Posterior cingulate gyrus (tissue), 11 donors: ENCODE measurements around the gene PLD5.
"Not testable (repeated sequence)": the region's sequence is repeated elsewhere in the genome, so short reads cannot be mapped to it uniquely, and the experiment has no call there.

ENCODE experiments used
- DNase-seq, 10 donors: peaks; one replicate each; pipeline versions ENCODE4 v3.0.0 to v3.0.0-alpha.2; 2020 to 2021; ENCODE audit warnings: mixed read lengths in 3 of 10
- intact Hi-C: fragments of 100-400 bp; cut with DNase I; formaldehyde crosslinking; loops from one replicate; pipeline ENCODE4 v1.15.1; 2023

PLD5 gene

DNA sequence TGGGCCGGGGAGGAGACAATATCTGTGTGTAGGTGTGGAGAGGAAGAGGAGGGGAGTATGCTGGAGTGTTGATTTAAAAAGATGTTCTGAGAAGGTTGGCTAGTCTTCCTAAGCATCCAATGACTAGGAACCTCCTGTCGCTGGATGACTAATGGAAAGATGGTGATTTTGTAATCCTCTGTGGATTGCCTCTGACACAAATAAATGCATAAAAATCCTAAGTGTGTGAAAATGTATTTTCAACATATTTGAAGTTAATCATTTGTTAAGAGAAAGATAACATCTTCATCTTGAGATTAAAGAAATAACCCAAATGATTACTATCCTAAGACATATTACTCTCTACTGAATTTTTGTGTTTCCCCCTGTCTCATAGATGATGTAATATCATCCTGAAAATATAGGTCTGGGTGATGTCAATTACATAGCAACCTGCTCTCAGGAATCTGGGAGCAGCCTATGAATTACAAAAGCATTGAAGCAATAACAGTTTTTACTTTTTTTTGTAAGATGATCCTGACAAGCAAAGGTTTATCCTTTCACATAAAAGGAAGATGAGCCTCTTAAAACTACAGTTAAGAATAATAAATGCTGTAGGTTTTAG is 305.1 kb downstream of the PLD5 start:
- no peak for DNase-seq
- intact Hi-C loops: no loop called here

DNA sequence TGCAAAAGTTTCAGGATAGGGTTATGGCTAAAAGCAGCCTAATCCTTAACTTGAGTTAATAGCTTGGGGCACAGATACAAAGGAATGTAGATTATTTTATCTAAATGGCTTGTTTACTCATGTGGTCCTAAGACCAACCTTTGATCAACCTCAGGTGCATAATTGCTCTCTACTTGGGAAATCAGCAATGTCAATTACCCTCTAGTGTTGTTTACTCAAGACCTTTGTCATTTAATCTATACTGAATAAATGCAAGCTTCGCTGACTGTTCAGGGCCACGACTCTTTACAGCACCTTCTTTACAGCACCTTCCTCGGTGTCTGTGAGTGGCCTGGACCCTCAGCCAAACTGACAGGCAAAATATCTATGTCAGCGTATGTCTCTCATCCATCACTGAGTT is 308.1 kb downstream of the PLD5 start:
- DNase-seq: no peak
- intact Hi-C loops: no loop called here

DNA sequence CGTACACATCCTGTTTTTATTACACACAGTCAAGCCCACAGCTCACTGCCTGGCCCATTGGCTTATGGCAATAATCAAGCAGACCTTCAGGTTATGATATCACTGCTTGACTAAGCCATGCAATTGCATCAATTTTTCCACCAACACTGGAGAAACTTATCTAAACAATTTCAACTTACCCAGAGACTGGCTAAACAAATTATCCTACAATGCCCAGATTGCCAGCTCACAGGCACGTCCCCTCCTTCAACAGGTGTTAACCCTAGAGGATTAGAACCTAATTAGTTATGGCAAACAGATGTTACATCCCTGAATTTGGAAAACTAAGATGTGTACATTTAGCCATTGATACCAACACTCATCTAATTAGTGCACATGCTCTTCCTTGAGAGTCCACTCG is 310.0 kb downstream of the PLD5 start:
- DNase-seq, intact Hi-C loops: not testable (repeated sequence)

DNA sequence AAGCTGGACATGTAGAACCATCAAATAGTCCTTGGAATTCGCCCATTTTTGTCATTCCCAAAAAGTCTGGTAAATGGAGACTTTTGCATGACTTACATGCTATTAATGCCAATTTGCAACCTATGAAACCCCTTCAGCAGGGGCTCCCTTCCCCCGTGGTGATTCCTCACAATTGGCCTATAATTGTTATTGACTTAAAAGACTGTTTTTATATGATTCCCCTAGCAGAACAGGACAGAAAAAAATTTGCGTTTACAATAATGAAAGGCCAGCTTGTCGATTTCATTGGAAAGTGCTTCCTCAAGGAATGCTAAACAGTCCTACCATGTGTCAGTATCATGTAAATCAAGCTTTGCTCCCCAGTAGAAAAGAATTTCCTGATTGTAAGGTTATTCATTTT is 311.5 kb downstream of the PLD5 start:
- DNase-seq: not testable (repeated sequence)

DNA sequence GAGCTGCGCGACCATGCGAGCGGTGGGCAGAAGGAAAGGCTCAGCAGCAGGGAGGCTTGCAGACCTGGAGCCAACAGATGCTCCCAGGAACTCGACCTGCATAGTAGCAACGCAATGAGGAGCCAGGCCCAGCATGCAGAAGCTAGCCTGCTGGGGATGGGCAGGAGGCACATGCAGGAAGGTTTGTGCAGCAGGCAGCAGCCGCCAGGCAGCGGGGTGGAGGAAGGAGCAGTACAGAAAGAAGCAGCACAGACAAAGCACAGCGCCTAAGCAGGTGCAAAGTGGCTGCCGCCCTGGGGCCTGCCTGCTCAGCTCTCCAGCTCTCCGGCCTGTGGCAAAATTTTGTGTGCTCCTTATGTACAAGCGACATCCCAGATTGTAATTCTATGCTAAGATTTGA is 312.1 kb downstream of the PLD5 start:
- no peak for DNase-seq
- intact Hi-C loops: no loop called here

More for the DNA sequence above, 311.5 kb downstream of the PLD5 start:
- intact Hi-C loops: not testable (repeated sequence)

DNA sequence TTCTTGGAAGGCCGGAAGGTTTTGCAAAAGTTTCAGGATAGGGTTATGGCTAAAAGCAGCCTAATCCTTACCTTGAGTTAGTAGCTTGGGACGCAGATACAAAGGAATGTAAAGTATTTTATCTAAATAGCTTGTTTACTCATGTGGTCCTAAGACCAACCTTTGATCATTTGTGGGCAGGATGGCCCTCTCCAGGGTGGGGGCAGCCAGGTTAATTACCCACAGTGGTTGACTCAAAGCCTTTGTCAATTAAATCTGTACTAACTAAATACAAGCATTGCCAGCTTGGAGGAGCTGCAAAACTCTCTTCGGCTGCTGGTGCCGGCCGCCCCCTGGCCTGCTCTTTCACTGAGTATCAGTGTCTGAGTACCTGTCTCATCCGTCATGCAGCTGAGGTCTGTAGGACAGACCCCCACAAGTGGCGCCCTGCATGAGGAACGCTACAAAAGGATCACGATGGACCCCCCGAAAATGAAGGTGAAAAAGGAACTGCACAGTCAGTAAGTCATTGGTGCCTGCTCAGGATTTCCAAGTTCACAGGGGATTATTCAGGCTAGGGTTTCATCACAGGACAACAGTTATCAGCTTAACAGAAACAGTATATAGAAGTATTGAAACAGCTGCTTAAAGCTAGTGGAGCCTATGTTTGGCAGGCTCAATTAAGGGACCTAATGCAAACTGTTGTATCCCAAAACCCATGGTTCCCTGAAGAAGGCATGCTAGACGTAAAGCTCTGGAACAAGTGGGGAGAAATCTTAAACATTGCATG is 313.1 kb downstream of the PLD5 start:
- DNase-seq: no peak
- intact Hi-C loops: no loop called here

DNA sequence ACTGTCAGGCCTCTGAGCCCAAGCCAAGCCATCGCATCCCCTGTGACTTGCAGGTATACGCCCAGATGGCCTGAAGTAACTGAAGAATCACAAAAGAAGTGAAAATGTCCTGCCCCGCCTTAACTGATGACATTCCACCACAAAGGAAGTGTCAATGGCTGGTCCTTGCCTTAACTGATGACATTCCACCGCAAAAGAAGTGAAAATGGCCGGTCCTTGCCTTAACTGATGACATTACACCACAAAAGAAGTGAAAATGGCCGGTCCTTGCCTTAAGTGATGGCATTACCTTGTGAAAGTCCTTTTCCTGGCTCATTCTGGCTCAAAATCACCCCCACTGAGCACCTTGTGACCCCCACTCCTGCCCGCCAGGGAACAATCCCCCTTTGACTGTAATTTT is 314.2 kb downstream of the PLD5 start:
- DNase-seq, intact Hi-C loops: not testable (repeated sequence)

DNA sequence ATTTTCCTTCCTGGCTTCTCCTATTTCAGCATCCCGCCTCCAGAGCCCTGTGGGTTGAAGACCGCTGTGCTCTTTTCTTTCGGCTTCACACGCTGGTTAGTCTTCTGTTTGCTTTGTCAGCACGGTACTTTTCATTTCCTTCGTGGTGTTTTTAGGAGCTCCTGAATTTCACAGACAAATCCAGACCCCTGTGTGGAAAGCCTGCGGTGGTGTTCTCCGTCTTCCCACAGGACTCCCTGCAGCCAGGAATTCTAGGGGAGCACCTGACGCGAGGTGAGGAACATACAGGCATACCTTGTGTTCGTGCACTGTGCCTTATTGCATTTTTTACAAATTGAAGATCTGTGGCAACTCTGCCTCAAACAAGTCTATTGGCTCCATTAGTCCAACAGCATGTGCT is 315.4 kb downstream of the PLD5 start:
- DNase-seq: no peak
- intact Hi-C loops: no loop called here

DNA sequence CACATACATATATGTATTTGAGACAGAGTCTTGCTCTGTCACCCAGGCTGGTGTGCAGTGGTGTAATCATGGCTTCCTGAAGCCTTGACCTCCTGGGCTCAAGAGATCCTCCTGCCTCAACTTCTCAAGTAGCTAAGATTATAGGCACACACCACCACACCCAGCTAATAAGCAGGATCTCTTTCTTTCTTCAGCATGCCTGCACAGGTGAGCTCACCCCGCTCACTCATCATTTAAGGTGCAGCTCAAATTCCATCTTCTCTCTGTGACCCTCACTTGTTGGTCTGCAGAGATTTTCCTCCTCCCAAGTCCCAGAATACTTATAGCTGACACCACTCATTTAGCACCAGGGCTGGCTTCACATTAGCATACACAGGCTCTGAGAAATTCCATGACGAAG is 316.5 kb downstream of the PLD5 start:
- no peak for DNase-seq
- intact Hi-C loops: no loop called here

DNA sequence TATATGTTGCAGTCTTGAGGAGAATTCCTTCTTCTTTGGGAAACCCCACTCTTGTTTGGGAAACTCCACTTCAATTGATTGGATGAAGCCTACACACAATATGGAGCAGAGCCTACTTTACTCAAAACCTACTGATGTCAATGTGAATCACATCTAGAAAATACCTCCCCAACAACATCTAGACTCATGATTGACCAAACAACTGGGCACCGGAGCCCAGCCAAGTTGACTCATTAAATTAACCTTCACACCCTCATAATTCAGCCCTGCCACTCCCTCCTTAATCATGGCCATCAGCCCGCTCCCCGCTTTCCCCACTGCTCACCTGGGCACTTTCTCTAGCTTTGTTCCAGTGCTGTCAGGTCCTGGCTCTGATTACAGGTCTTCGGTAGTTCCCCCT is 317.5 kb downstream of the PLD5 start:
- DNase-seq: no peak
- intact Hi-C loops: no loop called here

DNA sequence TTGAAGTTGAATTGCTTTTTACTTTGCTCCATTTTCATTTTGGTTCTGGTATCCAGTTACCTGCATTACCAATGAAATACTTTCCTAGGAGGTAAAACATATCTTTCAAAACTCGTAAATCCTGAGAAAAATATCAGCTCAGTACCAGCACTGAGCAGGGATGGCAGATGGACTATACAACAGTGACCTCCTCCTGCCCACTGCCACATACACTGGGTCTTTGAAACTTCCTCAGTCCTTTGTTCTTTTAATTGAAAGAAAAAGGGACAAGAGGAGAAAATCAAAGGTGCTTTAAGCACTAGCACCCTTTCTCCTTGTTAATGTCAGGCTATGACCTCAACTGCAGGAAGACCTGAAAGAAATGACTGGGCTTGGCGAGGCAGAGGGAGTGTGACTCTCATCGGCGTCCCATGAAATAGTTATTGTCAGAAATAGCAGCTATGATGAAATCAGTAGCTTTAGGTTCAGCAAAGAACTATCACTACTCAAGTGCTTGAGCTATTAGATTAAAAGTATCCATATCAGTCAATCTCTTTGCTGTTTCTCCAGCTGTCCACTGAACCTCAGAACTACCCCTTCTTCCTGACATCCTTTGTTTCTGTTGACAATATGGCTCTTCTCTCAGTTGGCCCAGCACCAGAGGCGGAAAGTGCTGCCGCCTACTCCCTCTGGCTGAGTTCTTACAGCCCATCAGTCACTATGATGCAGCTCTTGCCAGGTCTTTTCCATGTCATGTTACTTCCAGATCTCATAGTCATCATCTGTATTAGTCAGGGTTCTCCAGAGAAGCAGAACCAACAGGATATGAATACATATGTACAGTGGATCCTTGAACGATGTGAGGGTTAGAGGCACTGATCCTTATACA is 318.6 kb downstream of the PLD5 start:
- intact Hi-C loops: no loop called here
- DNase-seq: peak in 4 of 10 donors; percentile 39 to 85 (median 62)

DNA sequence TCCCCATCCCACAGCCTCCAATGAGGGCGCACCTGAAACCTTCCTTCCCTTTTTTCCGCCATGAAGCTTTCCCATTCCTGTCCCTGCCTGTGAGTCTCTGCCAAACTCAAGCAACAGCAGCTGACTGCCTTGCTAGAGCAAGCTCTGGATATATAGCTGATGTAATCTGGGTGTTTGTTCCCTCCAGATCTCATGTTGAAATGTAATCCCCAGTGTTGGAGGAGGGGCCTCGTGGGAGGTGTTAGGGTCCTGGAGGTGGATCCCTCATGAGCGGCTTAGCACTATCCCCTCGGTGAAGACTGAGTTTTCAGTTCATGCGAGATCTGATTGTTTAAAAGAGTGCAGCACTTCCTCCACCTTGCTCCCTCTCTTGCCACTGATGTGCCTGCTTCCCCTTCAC is 321.2 kb downstream of the PLD5 start:
- intact Hi-C loops: no loop called here
- DNase-seq: no peak

DNA sequence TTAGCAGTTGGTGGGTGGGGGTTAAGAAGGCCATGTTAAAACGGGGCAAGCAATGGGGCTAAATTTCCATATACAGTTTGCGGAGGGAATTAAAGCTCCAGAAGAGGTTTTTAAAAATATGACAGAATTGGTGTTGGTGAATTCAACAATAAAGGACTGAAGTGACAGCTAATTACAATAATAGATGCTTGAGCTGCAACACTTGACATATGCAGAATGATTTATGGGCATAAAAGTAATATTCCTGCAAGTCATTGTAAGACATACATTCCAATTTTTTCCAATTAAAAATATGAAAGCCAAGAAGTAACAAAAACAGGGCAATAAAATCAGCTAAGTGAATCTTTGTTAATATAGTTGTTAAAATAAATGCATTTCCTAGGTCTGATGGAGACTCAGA is 323.4 kb downstream of the PLD5 start:
- intact Hi-C loops: no loop called here
- DNase-seq: no peak

DNA sequence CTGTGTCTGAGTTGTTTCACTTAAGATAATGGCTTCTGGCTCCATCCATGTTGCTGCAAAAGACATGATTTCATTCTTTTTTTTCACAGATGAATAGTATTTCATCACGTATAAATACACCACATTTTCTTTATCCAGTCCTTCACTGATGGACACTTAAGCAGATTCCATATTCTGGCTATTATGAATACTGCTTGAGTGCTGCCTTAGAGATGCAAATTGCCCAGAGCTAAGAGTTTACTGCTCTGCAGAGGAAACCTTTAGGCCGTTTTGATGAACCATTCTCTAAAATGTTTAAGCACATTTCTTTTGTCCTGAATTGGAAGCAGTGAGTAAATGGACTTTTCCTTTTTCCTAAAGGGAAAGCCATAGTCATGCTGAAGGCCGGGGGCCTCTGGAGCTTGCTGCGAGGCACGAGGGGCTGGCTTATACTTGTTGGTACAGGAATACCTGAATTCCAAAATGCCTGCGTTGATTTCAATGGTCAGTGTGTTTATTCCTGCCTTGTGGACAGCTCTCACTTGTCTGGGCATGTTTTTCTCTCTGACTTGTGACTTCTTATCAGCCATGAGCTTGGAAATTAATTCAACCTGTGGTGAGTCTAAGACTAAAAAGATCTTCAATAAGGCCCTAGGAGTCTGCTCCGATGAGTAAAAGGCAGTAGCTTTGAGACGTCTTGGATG is 324.6 kb downstream of the PLD5 start:
- DNase-seq: no peak
- intact Hi-C loops: no loop called here

DNA sequence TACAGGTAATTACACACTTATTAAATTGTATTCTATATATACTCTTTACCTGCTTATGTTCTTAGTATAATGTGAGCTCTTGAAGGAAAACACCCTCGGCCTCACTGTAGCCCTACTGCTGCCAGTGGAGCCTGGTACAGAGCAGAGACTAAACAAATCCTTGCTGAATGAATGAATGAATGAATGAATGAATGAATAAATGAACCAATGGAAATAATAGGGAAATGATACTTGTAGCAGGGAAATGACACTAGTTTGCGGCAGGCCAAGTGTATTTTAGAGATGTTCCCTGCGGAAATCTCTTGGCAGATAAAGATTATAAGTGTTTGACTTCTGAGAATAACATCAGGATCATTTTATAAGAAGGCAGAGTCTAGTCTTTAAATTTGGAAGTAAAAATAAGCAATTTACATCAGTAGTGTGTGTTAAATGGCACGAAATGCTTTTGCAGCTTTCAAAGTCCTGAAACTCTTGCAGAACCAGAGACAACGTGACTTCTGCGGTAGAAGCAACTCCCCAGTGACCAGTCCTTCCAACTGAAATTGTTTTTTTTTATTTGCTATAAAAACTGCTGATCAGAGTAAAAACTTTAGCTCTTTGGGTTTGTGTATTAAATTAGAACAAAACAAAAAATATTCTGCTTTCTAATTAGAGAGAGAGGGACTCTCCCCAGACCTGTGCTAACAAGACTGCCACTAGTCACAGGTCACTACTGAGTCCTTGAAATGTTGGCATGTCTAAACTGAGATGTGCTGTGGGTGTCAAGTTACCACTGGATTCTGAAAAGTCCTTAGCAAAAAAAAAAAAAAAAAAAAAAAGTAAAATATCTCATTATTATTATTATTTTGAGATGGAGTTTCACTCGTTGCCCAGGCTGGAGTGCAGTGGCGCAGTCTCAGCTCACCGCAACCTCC is 326.3 kb downstream of the PLD5 start:
- DNase-seq: no peak
- intact Hi-C loops: no loop called here

DNA sequence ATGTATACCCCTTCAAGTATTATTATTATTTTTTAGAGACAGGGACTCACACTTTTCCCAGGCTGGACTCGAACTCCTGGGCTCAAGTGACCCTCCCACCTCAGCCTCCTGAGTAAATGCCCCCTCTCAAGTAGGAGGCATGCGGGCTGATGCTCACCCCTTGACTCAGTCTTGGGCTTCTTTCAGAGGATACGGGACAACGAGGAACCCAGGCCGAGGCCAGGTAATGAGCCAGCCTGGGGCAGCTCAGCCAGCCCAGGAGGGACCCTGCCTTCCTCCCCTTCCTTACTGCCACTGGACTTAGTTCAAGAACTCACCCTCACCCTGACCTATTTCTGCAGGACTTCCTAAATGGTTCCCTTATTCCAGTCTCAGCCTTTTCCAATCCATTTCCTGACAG is 327.6 kb downstream of the PLD5 start:
- no peak for DNase-seq
- intact Hi-C loops: no loop called here

DNA sequence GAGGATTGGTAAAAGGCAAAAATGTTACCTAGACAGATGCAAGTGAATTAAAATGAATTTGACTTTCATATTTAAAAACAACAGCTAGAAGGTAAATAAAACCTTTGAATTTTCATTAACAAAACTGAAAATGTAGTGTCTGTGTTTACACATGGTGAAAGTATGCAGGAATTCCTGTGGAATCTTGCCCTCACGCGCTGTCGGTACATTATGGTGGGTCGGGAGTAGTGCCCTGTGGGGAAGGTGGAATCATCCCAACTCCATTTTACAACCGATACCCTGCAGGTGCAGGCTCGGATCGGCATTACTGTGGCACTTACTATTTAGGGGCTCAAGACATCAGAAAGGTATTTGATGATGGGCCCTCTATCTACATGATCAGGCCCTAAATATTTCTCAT is 328.4 kb downstream of the PLD5 start:
- intact Hi-C loops: no loop called here
- no peak for DNase-seq

DNA sequence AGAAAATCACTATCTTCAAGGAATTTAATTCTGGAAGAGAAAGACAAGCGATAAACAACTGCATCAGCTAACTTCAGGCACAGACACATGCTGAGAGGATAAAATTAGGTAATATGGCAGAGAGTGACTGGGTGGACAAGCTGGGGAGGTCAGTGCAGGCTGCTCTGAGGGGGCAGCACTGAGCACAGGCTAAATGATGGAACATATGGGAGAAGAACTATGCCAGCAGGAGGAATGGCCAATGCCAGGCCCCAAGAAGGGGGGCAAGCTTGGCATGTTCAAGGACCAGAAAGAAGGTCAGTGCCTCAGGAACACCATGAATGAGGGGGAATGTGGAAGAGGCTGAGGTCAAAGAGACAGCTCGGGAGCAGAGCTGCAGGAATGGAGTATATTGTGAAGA is 334.9 kb downstream of the PLD5 start:
- DNase-seq: no peak
- intact Hi-C loops: no loop called here

DNA sequence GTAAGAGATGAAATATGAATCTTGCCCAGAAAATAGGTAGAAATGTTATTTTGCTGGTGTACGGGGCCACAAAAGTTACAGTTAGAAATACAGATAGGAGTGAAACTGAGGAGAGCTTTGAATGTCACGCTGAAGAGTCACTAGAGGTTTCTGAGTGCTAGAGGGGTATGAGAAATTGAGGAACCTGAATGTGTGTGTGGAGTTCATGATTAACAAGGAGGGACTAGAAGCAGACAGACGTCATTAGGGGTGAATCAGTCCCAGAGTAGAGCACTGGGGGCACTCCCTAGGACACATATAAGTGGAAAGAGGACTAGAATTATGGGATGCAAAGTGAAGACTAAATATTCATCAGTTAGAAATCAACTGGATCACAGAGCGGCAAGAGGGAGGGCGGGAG is 336.7 kb downstream of the PLD5 start:
- intact Hi-C loops: no loop called here

DNA sequence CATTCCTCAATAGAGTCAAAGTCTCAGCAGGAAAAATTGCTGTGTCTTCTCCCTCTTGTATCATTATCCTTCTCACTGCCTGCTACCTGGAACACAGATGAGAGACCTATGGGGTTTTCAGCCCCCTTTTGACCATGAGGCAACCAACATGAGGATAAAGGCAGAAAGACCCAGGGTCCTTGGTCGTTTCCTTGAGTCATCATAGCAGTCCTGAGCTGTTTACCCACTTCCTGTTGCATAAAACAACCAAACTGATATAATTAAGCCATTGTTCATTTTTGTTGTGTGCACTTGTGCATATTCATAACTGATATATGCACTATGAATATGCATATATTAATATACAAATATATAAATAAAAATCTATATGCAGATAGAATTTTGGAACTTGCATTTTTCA is 337.3 kb downstream of the PLD5 start:
- intact Hi-C loops: no loop called here
- no peak for DNase-seq

More for the DNA sequence above, 336.7 kb downstream of the PLD5 start:
- no peak for DNase-seq
